GM13976 (cell line): ENCODE results near the gene CDK5.

ENCODE experiments used
- DNase-seq: peaks from one replicate; pipeline ENCODE4 v3.0.0; 2012; ENCODE audit warnings: low spot score
- in situ Hi-C: fragments of 300-500 bp; cut with MboI; formaldehyde crosslinking; loops from one replicate; pipeline ENCODE4 v1.12.0; 2022; ENCODE audit warnings: low sequenced_read_pairs, mixed read lengths, inconsistent platforms; ENCODE audit not compliant: unreplicated experiment
- TF ChIP-seq, protein P1 (sequence below): IDR thresholded peaks from 2 replicates; pipeline ENCODE4 v1.5.1; 2012; ENCODE audit warnings: borderline replicate concordance, mild to moderate bottlenecking; ENCODE audit not compliant: insufficient read depth; ENCODE audit errors: extremely low read depth, missing control alignments, control extremely low read depth

The CDK5 gene

GRCh38 chr7:151017953-151018420, 39.7 kb downstream of the CDK5 start:
- peak; percentile 86 for DNase-seq
- TF ChIP-seq, protein P1, sequence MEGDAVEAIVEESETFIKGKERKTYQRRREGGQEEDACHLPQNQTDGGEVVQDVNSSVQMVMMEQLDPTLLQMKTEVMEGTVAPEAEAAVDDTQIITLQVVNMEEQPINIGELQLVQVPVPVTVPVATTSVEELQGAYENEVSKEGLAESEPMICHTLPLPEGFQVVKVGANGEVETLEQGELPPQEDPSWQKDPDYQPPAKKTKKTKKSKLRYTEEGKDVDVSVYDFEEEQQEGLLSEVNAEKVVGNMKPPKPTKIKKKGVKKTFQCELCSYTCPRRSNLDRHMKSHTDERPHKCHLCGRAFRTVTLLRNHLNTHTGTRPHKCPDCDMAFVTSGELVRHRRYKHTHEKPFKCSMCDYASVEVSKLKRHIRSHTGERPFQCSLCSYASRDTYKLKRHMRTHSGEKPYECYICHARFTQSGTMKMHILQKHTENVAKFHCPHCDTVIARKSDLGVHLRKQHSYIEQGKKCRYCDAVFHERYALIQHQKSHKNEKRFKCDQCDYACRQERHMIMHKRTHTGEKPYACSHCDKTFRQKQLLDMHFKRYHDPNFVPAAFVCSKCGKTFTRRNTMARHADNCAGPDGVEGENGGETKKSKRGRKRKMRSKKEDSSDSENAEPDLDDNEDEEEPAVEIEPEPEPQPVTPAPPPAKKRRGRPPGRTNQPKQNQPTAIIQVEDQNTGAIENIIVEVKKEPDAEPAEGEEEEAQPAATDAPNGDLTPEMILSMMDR, result peak; percentile 94
- in situ Hi-C loops, result no loop called here

DNA sequence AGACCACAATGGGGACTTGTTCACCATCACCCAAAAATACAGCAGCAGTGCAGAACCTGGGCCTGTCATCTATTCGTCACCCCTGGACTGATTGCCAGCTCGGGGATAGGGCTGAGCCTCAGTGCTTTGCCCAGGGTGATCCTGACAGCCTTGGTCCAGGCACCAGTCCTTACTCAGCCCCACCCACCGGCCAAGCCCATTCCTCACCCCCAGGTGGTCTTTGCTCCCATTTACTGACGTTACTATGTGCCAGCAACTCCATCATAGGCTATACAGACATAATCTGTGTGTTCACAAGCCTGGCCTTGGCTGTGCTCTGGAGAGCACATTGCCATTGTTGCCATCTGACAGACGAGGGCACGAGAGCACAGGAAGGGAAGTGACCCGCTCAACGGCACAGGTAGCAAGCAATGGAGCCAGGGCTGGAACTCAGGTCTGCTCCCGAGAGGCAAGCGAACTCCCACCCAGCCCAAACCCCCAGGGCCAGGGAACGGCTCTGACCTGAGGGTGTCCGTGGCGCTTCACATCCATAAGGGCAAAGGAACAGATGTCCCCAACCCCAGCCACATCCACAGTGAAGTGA, 40.2 kb downstream of the CDK5 start:
- no peak for DNase-seq
- in situ Hi-C loops, result no loop called here
- TF ChIP-seq, protein P1, result no peak

GRCh38 chr7:151016942-151017341, 40.8 kb downstream of the CDK5 start:
- in situ Hi-C loops, result no loop called here
- DNase-seq, result no peak

GRCh38 chr7:151016505-151016904, 41.2 kb downstream of the CDK5 start:
- TF ChIP-seq, protein P1, result no peak
- DNase-seq, result no peak
- in situ Hi-C loops, result no loop called here

More at GRCh38 chr7:151016942-151017341, 40.8 kb downstream of the CDK5 start:
- TF ChIP-seq, protein P1, result no peak

- in situ Hi-C loops, result no loop called here
- no peak for DNase-seq
- TF ChIP-seq, protein P1, result no peak
Observed at GRCh38 chr7:151015967-151016366, 41.7 kb downstream of the CDK5 start.

GRCh38 chr7:151014950-151015349, 42.7 kb downstream of the CDK5 start:
- DNase-seq, result no peak
- in situ Hi-C loops, result no loop called here
- TF ChIP-seq, protein P1, result no peak
